ENCODE results near the gene USP21. TPM values are rescaled to one million over a fixed set of nuclear protein-coding genes. Genes with fewer than 3 reads are reported as not detected.

USP21 gene
- polyA plus RNA-seq, 1 donor (not counting 4 experiments of a cell fraction or from before 2014, with no cell fraction given), result 9.5 TPM

GRCh38 chr1:161131523-161132409, 27.5 kb upstream of the USP21 start:
- H3K36me3 ChIP-seq (ENCODE audit: control insufficient read depth in 2 of 2, extremely low read depth in 1 of 2, insufficient read depth in 2 of 2, low read length in 2 of 2), result peaks cover 1 to 14% of the 10 kb centered on the region in 2 experiments
- H3K9me1 ChIP-seq (ENCODE audit: control insufficient read depth, extremely low read depth, insufficient read depth, low read length), result no peaks in the 10 kb centered on the region
- TF ChIP-seq EZH2 (IDR thresholded peaks at IDR 0.05; ENCODE audit: low read length) (no peak), CTCF (optimal IDR thresholded peaks at IDR 0.05 in 1 of 3, IDR thresholded peaks at IDR 0.05 in 1 of 3, conservative IDR thresholded peaks at IDR 0.05 in 1 of 3; ENCODE audit: extremely low read depth in 1 of 3, insufficient read depth in 2 of 3, low read length in 3 of 3) (no peak)
- H3K27me3 ChIP-seq (ENCODE audit: control insufficient read depth, extremely low read depth, insufficient read depth, low read length), result no peaks in the 10 kb centered on the region
- peak overlapping the region; percentile 90 for H3K4me2 ChIP-seq (ENCODE audit: control insufficient read depth, extremely low read depth, insufficient read depth, low read depth, low read length)
- no peaks in the 10 kb centered on the region for H3K9me3 ChIP-seq (ENCODE audit: control insufficient read depth, low read depth, low read length)
- peak overlapping the region; percentile 91 for H3K9ac ChIP-seq (ENCODE audit: control insufficient read depth, extremely low read depth, insufficient read depth, low read length)
- H2AFZ ChIP-seq (ENCODE audit: control insufficient read depth, low read length), result peak overlapping the region; percentile 65
- DNase-seq (ENCODE audit: low read depth, low spot score) (no peak), FAIRE-seq (no peak)
- H3K79me2 ChIP-seq (ENCODE audit: control insufficient read depth, insufficient read depth, low read length), result peaks cover 60% of the 10 kb centered on the region
- peak overlapping the region; percentile 91 for H3K27ac ChIP-seq (ENCODE audit: control insufficient read depth, insufficient read depth, low read length)
- H4K20me1 ChIP-seq (ENCODE audit: control insufficient read depth, extremely low read depth, insufficient read depth, low read length), result no peaks in the 10 kb centered on the region
- H3K4me1 ChIP-seq (ENCODE audit: control insufficient read depth, extremely low read depth, insufficient read depth, low read length), result no peaks in the 10 kb centered on the region
- peak overlapping the region; percentile 79 to 98 (median 91) for H3K4me3 ChIP-seq (ENCODE audit: control insufficient read depth in 2 of 3, extremely low read depth in 1 of 3, insufficient read depth in 2 of 3, low read depth in 1 of 3, low read length in 3 of 3)
- dilution Hi-C loops (cut with MboI; ENCODE audit: extremely low pct_ligation_motif_present, low sequenced_read_pairs), result no loop called here

GRCh38 chr1:161132410-161133219, 26.7 kb upstream of the USP21 start, which contains the start of gene DEDD:
Gene DEDD, minus strand, starts transcription at chr1:161132667. Its CDS starts 8,205 bp downstream, at chr1:161124462.
- H3K9me1 ChIP-seq (ENCODE audit: control insufficient read depth, extremely low read depth, insufficient read depth, low read length), result no peaks in the 10 kb centered on the region
- dilution Hi-C loops (cut with MboI; ENCODE audit: extremely low pct_ligation_motif_present, low sequenced_read_pairs), result no loop called here
- peak within 1 kb of the TSS; percentile 91 for H3K27ac ChIP-seq (ENCODE audit: control insufficient read depth, insufficient read depth, low read length)
- no peaks in the 10 kb centered on the region for H4K20me1 ChIP-seq (ENCODE audit: control insufficient read depth, extremely low read depth, insufficient read depth, low read length)
- peak within 1 kb of the TSS; percentile 81 for H2AFZ ChIP-seq (ENCODE audit: control insufficient read depth, low read length)
- H3K36me3 ChIP-seq (ENCODE audit: control insufficient read depth in 2 of 2, extremely low read depth in 1 of 2, insufficient read depth in 2 of 2, low read length in 2 of 2), result peaks cover 0 to 12% of the 10 kb centered on the region in 2 experiments
- H3K4me1 ChIP-seq (ENCODE audit: control insufficient read depth, extremely low read depth, insufficient read depth, low read length), result no peaks in the 10 kb centered on the region
- peak within 1 kb of the TSS; percentile 79 to 98 (median 91) for H3K4me3 ChIP-seq (ENCODE audit: control insufficient read depth in 2 of 3, extremely low read depth in 1 of 3, insufficient read depth in 2 of 3, low read depth in 1 of 3, low read length in 3 of 3)
- H3K9me3 ChIP-seq (ENCODE audit: control insufficient read depth, low read depth, low read length), result no peaks in the 10 kb centered on the region
- peak within 1 kb of the TSS; percentile 91 for H3K4me2 ChIP-seq (ENCODE audit: control insufficient read depth, extremely low read depth, insufficient read depth, low read depth, low read length)
- peak within 1 kb of the TSS; percentile 91 for H3K9ac ChIP-seq (ENCODE audit: control insufficient read depth, extremely low read depth, insufficient read depth, low read length)
- DNase-seq (ENCODE audit: low read depth, low spot score), result peak; percentile 86
- no peaks in the 10 kb centered on the region for H3K27me3 ChIP-seq (ENCODE audit: control insufficient read depth, extremely low read depth, insufficient read depth, low read length)
- H3K79me2 ChIP-seq (ENCODE audit: control insufficient read depth, insufficient read depth, low read length), result peaks cover 54% of the 10 kb centered on the region
- peak; percentile 59 for FAIRE-seq
- TF ChIP-seq CTCF (optimal IDR thresholded peaks at IDR 0.05 in 1 of 3, IDR thresholded peaks at IDR 0.05 in 1 of 3, conservative IDR thresholded peaks at IDR 0.05 in 1 of 3; ENCODE audit: extremely low read depth in 1 of 3, insufficient read depth in 2 of 3, low read length in 3 of 3) (peak in 2 of 3 experiments; percentile 2 to 26), EZH2 (IDR thresholded peaks at IDR 0.05; ENCODE audit: low read length) (no peak)
